Endothelial cell of umbilical vein (primary cell): ENCODE results near the gene PKP4.
A peak's percentile ranks its signal among the peaks of the same experiment; 100 is the strongest.

Experiments used
- CTCF ChIP-seq, 2 donors: IDR thresholded peaks; 1 replicate in 1 of 2; 2 replicates in 1 of 2; pipeline ENCODE4 v1.5.1; 2011; ENCODE audit warnings: low read length in 2 of 2, mild to moderate bottlenecking in 2 of 2, moderate library complexity in 2 of 2, control low read depth in 1 of 2, inconsistent platforms in 1 of 2, low read depth in 1 of 2; ENCODE audit not compliant: insufficient read depth in 1 of 2; ENCODE audit errors: extremely low read depth in 1 of 2
- EZH2 ChIP-seq: IDR thresholded peaks from 2 replicates; pipeline ENCODE4 v1.6.1; 2012; ENCODE audit warnings: borderline replicate concordance, low read depth, mild to moderate bottlenecking, moderate library complexity, low read length, inconsistent platforms; ENCODE audit not compliant: severe bottlenecking
- FOS ChIP-seq: IDR thresholded peaks from 2 replicates; pipeline ENCODE4 v1.6.1; 2011; ENCODE audit warnings: mild to moderate bottlenecking, low read length, moderate library complexity, borderline replicate concordance; ENCODE audit not compliant: insufficient read depth
- POLR2A ChIP-seq: IDR thresholded peaks from 2 replicates; pipeline ENCODE4 v1.6.1; 2012; ENCODE audit warnings: low read depth, mild to moderate bottlenecking, control low read depth, low read length

GRCh38 chr2:158723921-158724802, 267.4 kb downstream of the PKP4 start:
- TF ChIP-seq CTCF (IDR thresholded peaks at IDR 0.05; ENCODE audit: extremely low read depth in 1 of 2, insufficient read depth in 1 of 2, low read depth in 1 of 2, low read length in 2 of 2) (peak; percentile 15 to 25), POLR2A (no peak), FOS (no peak), EZH2 (no peak)
